H7 (cell line): ENCODE data around the gene MPHOSPH8. TPM values are rescaled to one million over a fixed set of nuclear protein-coding genes. Genes with fewer than 3 reads are reported as not detected.
A peak's percentile ranks its signal among the peaks of the same experiment; 100 is the strongest.

Experiments
- DNase-seq: peaks from one replicate; pipeline ENCODE4 v3.0.0; 2012
- H3K27me3 ChIP-seq: 2 replicates; pipeline ENCODE4 v1.6.0; 2011; ENCODE audit warnings: mild to moderate bottlenecking, low read length; ENCODE audit not compliant: control insufficient read depth, insufficient read depth
- H3K36me3 ChIP-seq: replicated peaks from 2 replicates; pipeline ENCODE4 v1.5.1; 2011; ENCODE audit warnings: low read length; ENCODE audit not compliant: control insufficient read depth, insufficient read depth
- H3K4me3 ChIP-seq: 2 replicates; pipeline ENCODE4 v1.5.1; 2011; ENCODE audit warnings: low read depth, mild to moderate bottlenecking, control low read depth, low read length, moderate library complexity; ENCODE audit not compliant: insufficient read depth
- total RNA-seq: library from RNA; depleted of rRNA; stranded (reverse); fragments of >200 nt; shearing (Covaris generic); gene quantifications from 2 replicates; pipeline ENCODE4 v1.2.3, GENCODE V29; 2014

Gene MPHOSPH8
- total RNA-seq, 1 experiment from 2014 or later = 6.0 TPM

GRCh38 chr13:19657872-19658591 is 24.6 kb downstream of the MPHOSPH8 start:
- H3K4me3 ChIP-seq = no peak overlapping the region
- no peaks in the 10 kb centered on the region for H3K27me3 ChIP-seq
- H3K36me3 ChIP-seq = no peaks in the 10 kb centered on the region; the same call in 1 of the 2 replicates
- DNase-seq = no peak

- DNase-seq = no peak
- Histone ChIP-seq H3K4me3 (no peak overlapping the region), H3K27me3 (no peaks in the 10 kb centered on the region), H3K36me3 (no peaks in the 10 kb centered on the region; the same call in 1 of the 2 replicates)
Measured at GRCh38 chr13:19658831-19659230, 25.4 kb downstream of the MPHOSPH8 start.

- Histone ChIP-seq H3K36me3 (no peaks in the 10 kb centered on the region; the same call in 1 of the 2 replicates), H3K4me3 (no peak overlapping the region), H3K27me3 (no peaks in the 10 kb centered on the region)
- no peak for DNase-seq
Measured at GRCh38 chr13:19661126-19661525, 27.7 kb downstream of the MPHOSPH8 start.

- no peak for DNase-seq
- no peaks in the 10 kb centered on the region; the same call in 1 of the 2 replicates for H3K36me3 ChIP-seq
- H3K4me3 ChIP-seq = no peak overlapping the region
- no peaks in the 10 kb centered on the region for H3K27me3 ChIP-seq
Measured at GRCh38 chr13:19661561-19661960, 28.1 kb downstream of the MPHOSPH8 start.

DNA sequence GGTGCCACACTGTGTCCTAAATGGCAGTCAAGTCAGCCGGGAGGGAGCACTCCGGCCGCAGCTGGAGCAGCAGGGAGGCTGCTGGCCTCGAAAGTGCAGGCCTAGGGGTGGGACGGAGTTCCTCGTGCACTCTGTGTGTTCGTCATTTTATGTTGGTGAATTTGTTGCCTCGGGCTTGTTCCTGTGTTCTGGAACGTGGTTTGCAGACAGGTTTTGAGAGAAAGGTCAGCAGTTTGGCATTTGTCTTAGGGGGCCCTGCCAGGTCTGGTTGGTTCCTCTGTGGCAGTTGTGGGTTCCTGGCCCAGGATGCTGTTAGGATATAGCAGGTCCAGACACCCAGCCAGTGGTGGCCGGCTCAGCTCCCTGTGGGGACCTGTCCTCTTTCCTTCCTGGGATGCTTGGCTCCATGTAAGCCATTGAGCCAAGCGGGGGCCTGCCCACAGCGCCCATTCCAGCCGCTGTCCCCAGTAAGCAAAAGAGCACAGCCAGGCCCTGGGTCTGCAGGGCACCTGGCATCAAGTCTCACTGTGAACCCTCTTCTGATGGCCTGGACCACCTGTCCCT is 30.0 kb downstream of the MPHOSPH8 start:
- H3K36me3 ChIP-seq = peaks cover 1% of the 10 kb centered on the region; the same call in 1 of the 2 replicates
- no peak overlapping the region for H3K4me3 ChIP-seq
- DNase-seq = no peak
- no peaks in the 10 kb centered on the region for H3K27me3 ChIP-seq

- H3K4me3 ChIP-seq = no peak overlapping the region
- H3K36me3 ChIP-seq = peaks cover 1% of the 10 kb centered on the region; the same call in 1 of the 2 replicates
- H3K27me3 ChIP-seq = no peaks in the 10 kb centered on the region
- peak; percentile 32 for DNase-seq
Measured at GRCh38 chr13:19664481-19665230, 31.2 kb downstream of the MPHOSPH8 start.

GRCh38 chr13:19665427-19665859 is 32.0 kb downstream of the MPHOSPH8 start:
- DNase-seq = peak; percentile 54
- no peak overlapping the region for H3K4me3 ChIP-seq
- peaks cover 1% of the 10 kb centered on the region for H3K36me3 ChIP-seq
- H3K27me3 ChIP-seq = no peaks in the 10 kb centered on the region

DNA sequence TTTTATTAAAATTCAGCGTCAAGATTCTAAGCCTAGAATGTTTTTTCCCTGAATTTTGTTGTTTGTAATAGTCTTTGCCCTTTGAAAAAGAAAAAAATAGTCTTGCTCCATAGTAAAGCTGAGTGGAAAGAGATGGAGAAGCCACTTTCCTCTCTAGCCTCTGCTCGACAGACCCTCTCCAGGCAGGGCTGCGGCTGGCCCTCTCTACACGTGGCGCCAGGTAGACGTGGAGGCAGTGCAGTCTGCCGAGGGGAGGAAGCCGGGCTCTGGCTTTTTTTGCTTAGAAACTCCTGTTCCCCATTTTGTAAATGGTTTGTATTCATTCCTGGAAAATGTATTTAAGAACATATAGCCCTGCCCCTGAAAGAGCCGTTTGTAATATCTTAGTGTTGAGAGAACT is 35.3 kb downstream of the MPHOSPH8 start:
- no peak for DNase-seq
- H3K36me3 ChIP-seq = peaks cover 6% of the 10 kb centered on the region
- no peaks in the 10 kb centered on the region for H3K27me3 ChIP-seq
- H3K4me3 ChIP-seq = no peak overlapping the region

DNA sequence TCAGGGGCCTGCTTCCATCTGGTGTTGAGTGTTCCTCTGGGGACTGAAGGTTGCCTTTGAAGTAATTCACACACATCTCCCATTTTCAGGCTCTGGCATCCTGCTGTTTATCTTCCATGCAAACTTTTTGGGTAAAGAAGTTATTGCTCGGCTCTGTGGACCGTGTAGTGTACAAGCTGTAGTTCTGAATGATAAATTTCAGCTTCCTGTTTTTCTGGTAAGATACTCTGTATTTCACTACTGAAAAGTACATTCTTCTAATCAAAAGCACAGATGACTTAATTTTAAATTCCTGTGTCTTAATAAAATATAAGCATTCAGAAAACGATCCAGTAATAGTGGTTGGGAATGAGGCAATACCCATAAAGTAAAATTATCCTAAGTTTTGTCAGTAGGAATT is 36.7 kb downstream of the MPHOSPH8 start:
- H3K27me3 ChIP-seq = no peaks in the 10 kb centered on the region
- H3K4me3 ChIP-seq = no peak overlapping the region
- no peak for DNase-seq
- peaks cover 13% of the 10 kb centered on the region for H3K36me3 ChIP-seq

- DNase-seq = no peak
- peaks cover 14% of the 10 kb centered on the region for H3K36me3 ChIP-seq
- H3K4me3 ChIP-seq = no peak overlapping the region
- no peaks in the 10 kb centered on the region for H3K27me3 ChIP-seq
Measured at GRCh38 chr13:19672990-19673389, 39.5 kb downstream of the MPHOSPH8 start.

DNA sequence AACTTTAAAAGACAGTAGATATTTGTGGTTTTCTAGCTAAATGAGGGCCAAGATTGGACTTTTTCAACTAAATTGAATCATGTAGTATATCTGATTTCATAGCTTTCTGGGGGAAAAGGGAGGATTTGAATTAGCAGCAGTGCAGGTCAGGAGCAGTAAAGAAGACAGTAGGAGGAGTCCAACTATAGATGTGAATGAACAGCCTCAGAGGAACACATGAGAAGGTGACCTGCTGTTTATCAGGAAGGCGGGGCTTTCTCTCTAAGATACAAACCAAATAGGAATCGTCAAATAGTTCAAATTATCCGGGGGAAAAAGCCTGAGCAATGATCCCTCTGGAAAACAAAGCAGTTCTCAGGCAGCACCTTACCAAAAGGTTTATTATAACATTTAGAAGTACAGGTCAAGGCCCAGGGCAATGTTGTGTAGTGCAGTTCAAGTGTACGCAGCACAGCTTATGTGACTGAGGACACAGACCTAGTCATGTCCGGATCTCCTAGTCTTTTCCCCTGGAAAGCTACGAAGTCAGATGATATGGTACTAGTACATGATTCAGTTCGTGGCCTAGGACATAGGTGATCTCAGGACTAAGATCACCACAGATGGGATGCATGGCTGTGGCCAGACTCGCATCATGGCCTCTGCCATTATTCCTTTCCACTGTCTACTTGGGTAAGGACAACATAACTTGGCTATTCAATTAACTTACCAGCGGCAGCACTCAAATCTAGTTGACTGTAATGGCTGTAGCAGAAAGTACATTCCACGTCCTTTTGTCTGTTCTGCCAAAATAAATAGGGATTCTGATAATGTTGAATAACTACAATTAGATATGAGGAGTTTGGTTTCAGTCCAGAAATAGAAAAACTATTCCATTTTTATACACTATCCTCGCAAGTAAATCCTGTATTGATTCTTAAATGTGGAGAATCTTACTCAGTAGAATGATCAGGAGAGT is 40.3 kb downstream of the MPHOSPH8 start:
- DNase-seq = no peak
- Histone ChIP-seq H3K36me3 (peaks cover 14% of the 10 kb centered on the region), H3K4me3 (no peak overlapping the region), H3K27me3 (no peaks in the 10 kb centered on the region)

DNA sequence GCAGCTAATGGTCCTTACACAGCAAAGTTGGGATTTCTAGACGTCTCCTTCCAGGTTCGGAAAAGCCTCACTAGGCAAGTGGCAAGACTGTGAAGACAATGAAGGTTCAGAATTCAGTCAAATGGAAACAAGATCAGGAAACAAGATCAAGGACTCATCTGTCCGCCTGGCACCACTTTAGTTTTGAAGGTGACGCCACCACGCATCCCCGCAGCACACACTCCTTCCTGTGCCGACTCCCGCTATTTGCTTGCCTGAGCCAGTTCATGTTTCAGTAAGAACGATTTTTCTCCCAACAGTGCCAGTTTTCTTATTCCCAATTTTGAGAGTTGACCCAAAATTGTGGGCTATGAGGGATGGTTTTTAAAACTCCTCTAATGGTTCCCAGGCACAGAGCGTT is 41.4 kb downstream of the MPHOSPH8 start:
- H3K4me3 ChIP-seq = no peak overlapping the region
- peaks cover 14% of the 10 kb centered on the region for H3K36me3 ChIP-seq
- DNase-seq = no peak
- no peaks in the 10 kb centered on the region for H3K27me3 ChIP-seq

- Histone ChIP-seq H3K27me3 (no peaks in the 10 kb centered on the region), H3K4me3 (no peak overlapping the region), H3K36me3 (peaks cover 14% of the 10 kb centered on the region)
- no peak for DNase-seq
Measured at GRCh38 chr13:19676168-19676567, 42.7 kb downstream of the MPHOSPH8 start.

- no peak for DNase-seq
- H3K36me3 ChIP-seq = peaks cover 2% of the 10 kb centered on the region
- H3K27me3 ChIP-seq = no peaks in the 10 kb centered on the region
- no peak overlapping the region for H3K4me3 ChIP-seq
Measured at GRCh38 chr13:19680751-19681150, 47.3 kb downstream of the MPHOSPH8 start.
